SK-N-SH (cell line): ENCODE results near the gene STARD3NL.

Source experiments
- FOXJ3 ChIP-seq: sonication (generic); formaldehyde crosslinking; IDR thresholded peaks from 2 replicates; pipeline ENCODE4 v1.5.1; 2020; ENCODE audit warnings: mild to moderate bottlenecking, missing genetic modification reagents
- ZBTB33 ChIP-seq: IDR thresholded peaks from 2 replicates; pipeline ENCODE4 v1.4.0; 2012; ENCODE audit warnings: low read depth, borderline replicate concordance

GRCh38 chr7:38223306-38223705 is 45.3 kb downstream of the STARD3NL start:
- no peak for TF ChIP-seq ZBTB33
- TF ChIP-seq FOXJ3 (CRISPR knock-in tag), result no peak
